PC-3 (cell line): ENCODE data around the gene KATNAL1.

Experiments
- CTCF ChIP-seq: fragments of 300-600 bp; sonication (generic); conservative IDR thresholded peaks from 2 replicates; pipeline ENCODE4 v1.5.1; 2017; ENCODE audit warnings: antibody characterized with exemption, low read depth, mild to moderate bottlenecking, low read length
- EZH2 ChIP-seq: fragments of 300-600 bp; sonication (generic); IDR thresholded peaks from one replicate; pipeline ENCODE4 v1.6.1; 2017; ENCODE audit warnings: antibody characterized with exemption, mild to moderate bottlenecking, low read length; ENCODE audit not compliant: unreplicated experiment
- EZH2phosphoT487 ChIP-seq: fragments of 300-600 bp; sonication (generic); IDR thresholded peaks from 2 replicates; pipeline ENCODE4 v1.6.1; 2018; ENCODE audit warnings: mild to moderate bottlenecking, antibody characterized with exemption, low read length, borderline replicate concordance

- TF ChIP-seq CTCF (no peak), EZH2 (no peak), EZH2phosphoT487 (no peak)
These were observed 24.0 kb upstream of the KATNAL1 start for GRCh38 chr13:30331331-30331771.
